Spleen (tissue), 7 donors: ENCODE measurements around the gene KCNJ10.

Experiments
- POLR2A ChIP-seq, 3 donors: fragments of 450-650 bp; IDR thresholded peaks; one replicate each; pipeline ENCODE4 v1.5.1; 2017; ENCODE audit warnings: antibody characterized with exemption in 3 of 3, mild to moderate bottlenecking in 1 of 3
- TF ChIP-seq, protein P1 (sequence below), 11 experiments: fragments of 200-600 bp in 7 of 11; fragments of 450-650 bp in 4 of 11; sonication (generic) in 4 of 11; IDR thresholded peaks in 8 of 11; conservative IDR thresholded peaks in 3 of 11; 1 replicate in 7 of 11; 2 replicates in 4 of 11; pipeline versions ENCODE4 v1.4.0 to v1.8.0; 2016 to 2021; ENCODE audit warnings: antibody characterized with exemption in 11 of 11, inconsistent platforms in 4 of 11, mild to moderate bottlenecking in 1 of 11
- donor health status: DM: no; HTN: no; CAD: no; lungs with moderate emphysema.
- donor health status: DM: no; HTN: no; CAD: no.
- donor health status: DM: no; HTN: no; CAD: no.

DNA sequence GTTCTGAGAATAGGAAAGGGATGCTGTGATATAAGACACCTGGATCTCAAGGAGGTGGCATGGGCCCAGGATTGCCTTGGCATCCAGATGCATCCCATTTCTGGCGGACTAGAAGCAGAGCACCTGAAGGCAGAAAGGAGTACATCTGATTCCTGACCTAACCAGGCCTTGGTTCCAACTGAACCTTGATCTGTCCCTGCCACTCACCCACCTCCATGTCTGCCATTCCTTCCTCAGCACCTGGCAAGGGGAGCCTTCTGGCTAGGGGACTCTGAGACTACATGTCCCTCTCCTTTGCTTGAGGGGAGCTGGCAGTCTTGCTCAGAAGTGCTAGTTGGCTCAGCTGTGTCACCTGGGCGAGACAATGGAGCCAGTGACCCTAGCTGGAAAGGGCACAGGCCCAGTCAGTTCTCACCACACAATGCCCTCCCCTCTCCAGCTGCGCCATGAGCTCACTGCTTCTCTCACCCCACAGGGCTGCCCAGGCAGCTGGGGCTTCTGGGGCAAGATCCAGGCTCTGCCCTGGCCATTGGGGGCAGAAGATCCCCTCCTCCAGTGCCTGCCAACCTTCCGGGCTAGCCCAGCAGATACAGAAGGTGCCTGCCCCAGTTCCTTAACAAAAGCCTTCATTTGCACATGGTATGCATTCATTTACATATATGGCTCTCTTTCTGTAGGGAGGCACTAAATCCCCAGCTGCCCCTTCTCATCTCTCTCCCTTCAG is 25.6 kb upstream of the KCNJ10 start:
- TF ChIP-seq, protein P1, sequence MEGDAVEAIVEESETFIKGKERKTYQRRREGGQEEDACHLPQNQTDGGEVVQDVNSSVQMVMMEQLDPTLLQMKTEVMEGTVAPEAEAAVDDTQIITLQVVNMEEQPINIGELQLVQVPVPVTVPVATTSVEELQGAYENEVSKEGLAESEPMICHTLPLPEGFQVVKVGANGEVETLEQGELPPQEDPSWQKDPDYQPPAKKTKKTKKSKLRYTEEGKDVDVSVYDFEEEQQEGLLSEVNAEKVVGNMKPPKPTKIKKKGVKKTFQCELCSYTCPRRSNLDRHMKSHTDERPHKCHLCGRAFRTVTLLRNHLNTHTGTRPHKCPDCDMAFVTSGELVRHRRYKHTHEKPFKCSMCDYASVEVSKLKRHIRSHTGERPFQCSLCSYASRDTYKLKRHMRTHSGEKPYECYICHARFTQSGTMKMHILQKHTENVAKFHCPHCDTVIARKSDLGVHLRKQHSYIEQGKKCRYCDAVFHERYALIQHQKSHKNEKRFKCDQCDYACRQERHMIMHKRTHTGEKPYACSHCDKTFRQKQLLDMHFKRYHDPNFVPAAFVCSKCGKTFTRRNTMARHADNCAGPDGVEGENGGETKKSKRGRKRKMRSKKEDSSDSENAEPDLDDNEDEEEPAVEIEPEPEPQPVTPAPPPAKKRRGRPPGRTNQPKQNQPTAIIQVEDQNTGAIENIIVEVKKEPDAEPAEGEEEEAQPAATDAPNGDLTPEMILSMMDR (IDR thresholded peaks at IDR 0.05 in 8 of 11, conservative IDR thresholded peaks at IDR 0.05 in 3 of 11): no peak
- TF ChIP-seq POLR2A (IDR thresholded peaks at IDR 0.05): no peak
